ENCODE data around the gene ZNF469.
"Not testable (repeated sequence)": the region's sequence is repeated elsewhere in the genome, so short reads cannot be mapped to it uniquely, and the experiment has no call there.

ZNF469 gene

GRCh38 chr16:88409296-88410065, 26.7 kb downstream of the ZNF469 start:
- no peak overlapping the region for H3K4me3 ChIP-seq (ENCODE audit: low read depth, low read length)
- TF ChIP-seq CTCF (IDR thresholded peaks at IDR 0.05; ENCODE audit: insufficient read depth, low read depth, low read length, missing control alignments) = no peak
- DNase-seq (ENCODE audit: low read depth) = no peak

GRCh38 chr16:88410297-88410968, 27.7 kb downstream of the ZNF469 start:
- DNase-seq (ENCODE audit: low read depth); H3K4me3 ChIP-seq (ENCODE audit: low read depth, low read length): not testable (repeated sequence)

- H3K4me3 ChIP-seq (ENCODE audit: low read depth, low read length) = no peak overlapping the region
- no peak for DNase-seq (ENCODE audit: low read depth)
- TF ChIP-seq CTCF (IDR thresholded peaks at IDR 0.05; ENCODE audit: insufficient read depth, low read depth, low read length, missing control alignments) = no peak
These were observed 29.3 kb downstream of the ZNF469 start for GRCh38 chr16:88411951-88412576.

GRCh38 chr16:88412766-88413165, 30.0 kb downstream of the ZNF469 start:
- H3K4me3 ChIP-seq (ENCODE audit: low read depth, low read length) = no peak overlapping the region
- DNase-seq (ENCODE audit: low read depth) = no peak
- no peak for TF ChIP-seq CTCF (IDR thresholded peaks at IDR 0.05; ENCODE audit: insufficient read depth, low read depth, low read length, missing control alignments)

GRCh38 chr16:88413231-88413630, 30.5 kb downstream of the ZNF469 start:
- TF ChIP-seq CTCF (IDR thresholded peaks at IDR 0.05; ENCODE audit: insufficient read depth, low read depth, low read length, missing control alignments) = no peak
- H3K4me3 ChIP-seq (ENCODE audit: low read depth, low read length) = no peak overlapping the region
- DNase-seq (ENCODE audit: low read depth) = no peak

GRCh38 chr16:88413631-88414030, 30.9 kb downstream of the ZNF469 start:
- TF ChIP-seq CTCF (IDR thresholded peaks at IDR 0.05; ENCODE audit: insufficient read depth, low read depth, low read length, missing control alignments) = no peak

More at GRCh38 chr16:88413631-88414030, 30.9 kb downstream of the ZNF469 start:
- H3K4me3 ChIP-seq (ENCODE audit: low read depth, low read length) = no peak overlapping the region
- DNase-seq (ENCODE audit: low read depth) = no peak
